Peyer's patch (tissue), 4 donors: ENCODE data around the gene GRHPR. TPM values are rescaled to one million over a fixed set of nuclear protein-coding genes. Genes with fewer than 3 reads are reported as not detected.

Experiments used
- DNase-seq, 3 donors: peaks; one replicate each; pipeline ENCODE4 v3.0.0-alpha.2; 2017 to 2019
- H3K27ac ChIP-seq, 4 donors: fragments of 200-600 bp; sonication (generic); one replicate each; pipeline ENCODE4 v1.5.1; 2016 to 2019
- H3K27me3 ChIP-seq, 2 donors: fragments of 200-600 bp; sonication (generic); one replicate each; pipeline ENCODE4 v1.5.1; 2019
- H3K36me3 ChIP-seq, 3 donors: fragments of 200-600 bp; sonication (generic); one replicate each; pipeline ENCODE4 v1.5.1; 2016 to 2019
- H3K4me1 ChIP-seq, 4 donors: fragments of 200-600 bp; sonication (generic); one replicate each; pipeline ENCODE4 v1.5.1; 2016 to 2019
- H3K4me3 ChIP-seq, 4 donors: fragments of 200-600 bp; sonication (generic); 1 replicate in 3 of 4; 2 replicates in 1 of 4; pipeline ENCODE4 v1.5.1; 2016 to 2019; ENCODE audit warnings: mild to moderate bottlenecking in 1 of 4
- H3K9me3 ChIP-seq, 4 donors: fragments of 200-600 bp; sonication (generic); one replicate each; pipeline ENCODE4 v1.5.1; 2016 to 2019; ENCODE audit warnings: mild to moderate bottlenecking in 1 of 4
- CTCF ChIP-seq, 6 experiments: fragments of 450-650 bp in 4 of 6; fragments of 200-600 bp in 2 of 6; sonication (generic) in 1 of 6; IDR thresholded peaks; one replicate each; pipeline ENCODE4 v1.5.1; 2017 to 2019; ENCODE audit warnings: antibody characterized with exemption in 6 of 6, mild to moderate bottlenecking in 3 of 6, moderate library complexity in 1 of 6
- POLR2A ChIP-seq, 2 donors: fragments of 450-650 bp; IDR thresholded peaks; one replicate each; pipeline ENCODE4 v1.5.1; 2017; ENCODE audit warnings: antibody characterized with exemption in 2 of 2, mild to moderate bottlenecking in 2 of 2, moderate library complexity in 2 of 2
- total RNA-seq, 4 donors: library from RNA; depleted of rRNA; stranded (reverse); fragments of >200 nt; gene quantifications; one replicate each; pipeline ENCODE4 v1.1.0, GENCODE V29; 2016

Gene GRHPR
- total RNA-seq, 4 donors from 2014 or later, result 99.0 to 141 (median 114) TPM

- peak in 2 of 3 donors; percentile 94 to 97 for DNase-seq
These were observed 13.4 kb upstream of the GRHPR start for GRCh38 chr9:37408933-37409710.

GRCh38 chr9:37410354-37410861 is 12.1 kb upstream of the GRHPR start:
- H3K9me3 ChIP-seq, result no peaks in the 10 kb centered on the region

More at GRCh38 chr9:37408933-37409710, 13.4 kb upstream of the GRHPR start:
- Histone ChIP-seq H3K4me1 (peaks cover 0 to 15% (median 0%) of the 10 kb centered on the region in 4 donors), H3K4me3 (no peak overlapping the region), H3K27me3 (no peaks in the 10 kb centered on the region), H3K36me3 (no peaks in the 10 kb centered on the region), H3K27ac (peak overlapping the region in 1 of 4 donors; percentile 49), H3K9me3 (no peaks in the 10 kb centered on the region)
- TF ChIP-seq POLR2A (IDR thresholded peaks at IDR 0.05) (no peak), CTCF (IDR thresholded peaks at IDR 0.05) (no peak)

GRCh38 chr9:37410969-37411785 is 11.3 kb upstream of the GRHPR start:
- TF ChIP-seq POLR2A (IDR thresholded peaks at IDR 0.05), result no peak
- peak in 2 of 6 experiments; percentile 9 to 31 for TF ChIP-seq CTCF (IDR thresholded peaks at IDR 0.05)
- DNase-seq, result peak in 2 of 3 donors; percentile 31 to 57
- Histone ChIP-seq H3K36me3 (no peaks in the 10 kb centered on the region), H3K4me1 (peaks cover 0 to 20% (median 0%) of the 10 kb centered on the region in 4 donors), H3K4me3 (no peak overlapping the region), H3K27me3 (no peaks in the 10 kb centered on the region), H3K27ac (no peak overlapping the region), H3K9me3 (no peaks in the 10 kb centered on the region)

More at GRCh38 chr9:37410354-37410861, 12.1 kb upstream of the GRHPR start:
- Histone ChIP-seq H3K4me3 (no peak overlapping the region), H3K27ac (no peak overlapping the region), H3K36me3 (no peaks in the 10 kb centered on the region), H3K4me1 (peaks cover 0 to 19% (median 0%) of the 10 kb centered on the region in 4 donors), H3K27me3 (no peaks in the 10 kb centered on the region)
- no peak for DNase-seq
- no peak for TF ChIP-seq POLR2A (IDR thresholded peaks at IDR 0.05)
- no peak for TF ChIP-seq CTCF (IDR thresholded peaks at IDR 0.05)

GRCh38 chr9:37412431-37413151 is 9.9 kb upstream of the GRHPR start:
- no peak for DNase-seq
- Histone ChIP-seq H3K27me3 (no peaks in the 10 kb centered on the region), H3K4me1 (peaks cover 0 to 20% (median 0%) of the 10 kb centered on the region in 4 donors), H3K4me3 (no peak overlapping the region), H3K9me3 (no peaks in the 10 kb centered on the region), H3K27ac (no peak overlapping the region), H3K36me3 (no peaks in the 10 kb centered on the region)
- TF ChIP-seq CTCF (IDR thresholded peaks at IDR 0.05) (no peak), POLR2A (IDR thresholded peaks at IDR 0.05) (no peak)

- DNase-seq, result no peak
- Histone ChIP-seq H3K4me1 (peaks cover 0 to 20% (median 0%) of the 10 kb centered on the region in 4 donors), H3K4me3 (no peak overlapping the region), H3K27me3 (no peaks in the 10 kb centered on the region), H3K36me3 (no peaks in the 10 kb centered on the region), H3K27ac (no peak overlapping the region), H3K9me3 (no peaks in the 10 kb centered on the region)
- TF ChIP-seq POLR2A (IDR thresholded peaks at IDR 0.05) (no peak), CTCF (IDR thresholded peaks at IDR 0.05) (no peak)
These were observed 9.2 kb upstream of the GRHPR start for GRCh38 chr9:37413311-37413710.
